ENCODE results near the gene AKNA.
A peak's percentile ranks its signal among the peaks of the same experiment; 100 is the strongest.

The AKNA gene

DNA sequence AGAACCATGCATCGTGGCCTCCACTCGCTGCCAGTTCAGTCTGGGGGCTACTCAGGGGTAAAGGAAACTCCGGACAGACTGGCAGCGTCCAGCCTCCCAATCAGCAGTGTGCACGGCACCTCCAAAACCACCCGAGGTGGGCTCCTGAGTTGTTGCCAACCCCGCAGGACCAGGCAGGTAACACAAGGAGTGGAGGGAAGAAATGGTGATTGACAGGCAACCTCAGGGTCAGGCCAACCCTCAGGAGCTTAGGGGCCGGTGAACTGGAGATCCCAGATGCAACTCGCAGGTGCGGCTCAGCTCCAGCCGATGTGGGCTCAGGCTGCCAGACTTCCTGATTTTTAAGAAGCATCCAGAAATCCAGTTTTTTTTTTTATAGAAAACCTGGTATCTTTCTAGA lies 37.3 kb upstream of the AKNA start:
- Mint-ChIP-seq H3K27me3 (peaks cover 9% of the 10 kb centered on the region), H3K27ac (no peak overlapping the region), H3K4me3 (no peak overlapping the region), H3K36me3 (ENCODE audit: low read depth) (no peaks in the 10 kb centered on the region), H3K9me3 (no peaks in the 10 kb centered on the region), H3K4me1 (ENCODE audit: low read depth) (peaks cover 5% of the 10 kb centered on the region)
- intact Hi-C loops (cut with micrococcal nuclease) = no loop called here

DNA sequence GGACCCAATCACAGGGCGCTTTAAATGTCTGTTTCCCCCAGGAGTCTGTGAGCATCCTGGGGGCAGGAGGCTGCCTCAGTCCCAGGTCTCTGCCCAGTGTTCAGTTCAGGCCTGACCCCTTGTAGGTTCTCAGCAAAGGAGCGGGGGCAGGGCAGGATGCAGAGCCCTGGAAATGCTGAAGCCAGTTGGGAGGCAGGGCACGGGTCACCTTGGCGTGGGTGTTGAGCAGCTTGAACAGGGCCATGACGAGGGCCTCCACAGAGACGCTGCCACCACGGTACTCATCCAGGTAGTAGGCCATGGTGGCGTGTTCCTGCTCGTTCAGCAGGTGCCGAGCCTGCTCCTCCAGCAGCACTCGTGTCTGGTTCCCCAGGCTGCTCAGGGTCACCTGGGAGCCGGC lies 36.3 kb upstream of the AKNA start:
- peaks cover 9% of the 10 kb centered on the region for H3K27me3 Mint-ChIP-seq
- no peak overlapping the region for H3K4me3 Mint-ChIP-seq
- no peaks in the 10 kb centered on the region for H3K36me3 Mint-ChIP-seq (ENCODE audit: low read depth)
- intact Hi-C loops (cut with micrococcal nuclease) = no loop called here
- no peaks in the 10 kb centered on the region for H3K9me3 Mint-ChIP-seq
- peaks cover 5% of the 10 kb centered on the region for H3K4me1 Mint-ChIP-seq (ENCODE audit: low read depth)
- H3K27ac Mint-ChIP-seq = no peak overlapping the region

DNA sequence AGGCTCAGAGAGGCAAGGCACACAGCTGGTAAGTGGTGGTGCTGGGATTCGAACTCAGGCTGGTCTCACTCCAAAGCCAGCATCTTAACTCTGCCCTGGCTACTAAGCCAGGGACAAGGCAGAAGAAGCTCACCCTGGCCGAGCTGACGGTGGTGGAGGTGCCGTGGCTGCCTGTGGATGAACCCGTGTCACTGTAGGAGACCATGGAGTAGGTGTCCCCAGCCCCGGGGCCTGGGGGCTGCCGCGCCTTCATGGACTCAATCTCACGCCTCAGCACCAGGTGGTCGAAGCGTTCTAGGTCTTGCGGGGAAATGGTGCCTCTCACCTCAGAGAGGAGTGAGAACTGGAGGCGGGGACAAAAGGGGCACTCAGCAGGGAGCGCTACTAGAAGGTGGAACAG lies 35.4 kb upstream of the AKNA start:
- H3K36me3 Mint-ChIP-seq (ENCODE audit: low read depth) = no peaks in the 10 kb centered on the region
- H3K27me3 Mint-ChIP-seq = peaks cover 6% of the 10 kb centered on the region
- intact Hi-C loops (cut with micrococcal nuclease) = no loop called here
- H3K4me3 Mint-ChIP-seq = no peak overlapping the region
- H3K9me3 Mint-ChIP-seq = no peaks in the 10 kb centered on the region
- H3K27ac Mint-ChIP-seq = no peak overlapping the region
- peaks cover 14% of the 10 kb centered on the region for H3K4me1 Mint-ChIP-seq (ENCODE audit: low read depth)

DNA sequence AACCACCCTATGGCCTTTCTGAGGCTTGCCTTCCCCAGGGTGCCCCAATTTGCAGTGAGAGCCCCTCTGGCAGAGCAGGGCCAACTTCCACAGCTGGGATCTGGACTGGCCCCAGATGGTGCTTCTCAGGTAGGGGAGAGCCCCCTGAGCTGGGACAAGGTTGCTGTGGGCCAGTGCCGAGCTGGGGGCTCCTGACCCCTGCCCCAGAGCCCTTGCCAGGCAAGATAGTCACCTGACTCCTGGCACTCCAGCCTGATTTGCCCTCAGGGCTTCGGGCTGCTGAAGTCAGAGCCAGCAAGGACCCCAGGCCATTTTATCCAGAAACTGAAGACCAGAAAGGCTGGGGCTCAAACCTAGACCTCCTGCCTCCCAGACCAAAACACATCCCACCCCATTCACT lies 33.4 kb upstream of the AKNA start:
- Mint-ChIP-seq H3K27me3 (peaks cover 6% of the 10 kb centered on the region), H3K4me3 (no peak overlapping the region), H3K36me3 (ENCODE audit: low read depth) (peaks cover 8% of the 10 kb centered on the region), H3K27ac (no peak overlapping the region), H3K4me1 (ENCODE audit: low read depth) (peaks cover 34% of the 10 kb centered on the region), H3K9me3 (peaks cover 12% of the 10 kb centered on the region)
- intact Hi-C loops (cut with micrococcal nuclease) = no loop called here

DNA sequence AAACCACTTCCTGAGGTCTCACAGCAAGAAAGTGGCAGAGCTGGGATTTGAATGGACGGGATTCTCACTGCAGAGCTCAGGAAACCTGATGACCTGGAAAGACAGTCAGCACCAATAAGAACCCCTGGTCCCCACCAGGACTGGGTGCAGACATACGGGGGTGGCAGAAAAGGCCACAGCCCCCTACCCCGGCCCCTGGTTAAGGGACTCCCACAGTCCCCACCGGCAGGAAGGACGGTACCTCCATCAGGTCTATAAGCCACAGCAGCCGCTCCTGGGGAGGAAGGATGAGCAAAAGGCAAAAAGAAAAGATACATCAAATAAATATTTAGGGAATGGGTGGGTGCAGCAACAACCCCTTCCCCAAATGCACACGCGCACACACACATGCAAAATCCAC lies 32.0 kb upstream of the AKNA start:
- Mint-ChIP-seq H3K9me3 (peaks cover 14% of the 10 kb centered on the region), H3K27ac (no peak overlapping the region), H3K4me3 (no peak overlapping the region), H3K4me1 (ENCODE audit: low read depth) (peaks cover 48% of the 10 kb centered on the region), H3K36me3 (ENCODE audit: low read depth) (peaks cover 9% of the 10 kb centered on the region), H3K27me3 (peaks cover 2% of the 10 kb centered on the region)
- intact Hi-C loops (cut with micrococcal nuclease) = no loop called here

DNA sequence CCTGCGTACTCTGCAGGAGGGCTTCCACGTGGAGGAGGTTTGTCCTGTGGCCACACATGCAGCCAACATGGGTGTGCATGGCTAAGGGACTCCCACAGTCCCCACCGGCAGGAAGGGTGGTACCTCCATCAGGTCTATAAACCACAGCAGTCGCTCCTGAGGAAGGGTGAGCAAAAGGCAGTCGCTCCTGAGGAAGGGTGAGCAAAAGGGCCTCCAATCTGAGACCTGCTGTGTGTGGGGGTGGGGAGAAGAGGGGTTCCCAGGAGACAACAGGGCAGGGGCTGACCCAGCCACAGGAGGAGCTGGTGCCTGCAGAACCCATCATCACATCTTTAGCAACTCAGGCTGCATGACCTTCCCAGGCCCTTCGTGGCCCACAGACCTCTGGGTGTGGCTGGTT lies 30.3 kb upstream of the AKNA start:
- no peak overlapping the region for H3K4me3 Mint-ChIP-seq
- peaks cover 9% of the 10 kb centered on the region for H3K36me3 Mint-ChIP-seq (ENCODE audit: low read depth)
- H3K27me3 Mint-ChIP-seq = peaks cover 2% of the 10 kb centered on the region
- peak overlapping the region; percentile 16 for H3K27ac Mint-ChIP-seq
- peaks cover 65% of the 10 kb centered on the region for H3K4me1 Mint-ChIP-seq (ENCODE audit: low read depth)
- intact Hi-C loops (cut with micrococcal nuclease) = no loop called here
- peaks cover 14% of the 10 kb centered on the region for H3K9me3 Mint-ChIP-seq

DNA sequence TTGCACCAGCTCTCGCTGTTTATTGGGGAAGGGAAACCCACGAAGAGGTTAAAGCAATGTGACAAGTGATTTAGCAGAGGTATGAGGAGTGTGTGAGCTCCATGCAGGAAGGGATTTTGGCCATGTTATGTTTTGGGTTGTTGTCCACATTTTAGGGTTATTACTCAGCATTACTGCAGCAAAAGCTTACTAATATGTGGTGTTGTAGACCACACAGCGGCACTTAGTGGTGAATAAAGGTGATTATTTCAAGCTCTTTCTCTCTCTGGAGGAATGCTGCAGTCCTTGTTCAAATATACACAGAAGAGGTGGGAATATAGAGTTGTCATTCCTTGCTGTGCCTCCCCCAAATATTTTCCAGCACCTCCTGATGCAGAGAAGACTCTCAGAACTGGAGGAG lies 29.7 kb upstream of the AKNA start:
- Mint-ChIP-seq H3K4me1 (ENCODE audit: low read depth) (peaks cover 69% of the 10 kb centered on the region), H3K4me3 (no peak overlapping the region)

DNA sequence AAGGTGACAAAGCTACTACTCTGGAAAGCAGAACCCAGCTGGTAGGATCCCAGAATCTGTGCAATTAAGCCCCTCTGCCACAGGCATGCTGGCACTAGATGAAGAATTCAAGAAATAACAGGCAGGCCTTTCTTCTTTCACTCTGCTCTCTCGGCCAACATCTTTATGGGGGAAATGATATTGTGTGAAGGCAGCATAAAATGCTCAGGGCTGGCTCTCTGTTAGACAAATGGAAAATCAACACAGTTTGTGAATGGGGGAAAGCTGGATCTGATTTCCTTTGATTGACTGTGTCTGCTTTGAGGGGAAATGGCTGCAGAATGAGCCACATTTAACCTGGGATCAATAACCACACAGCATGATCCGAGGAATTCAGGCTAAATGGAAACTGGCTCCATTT lies 29.1 kb upstream of the AKNA start:
- Mint-ChIP-seq H3K4me1 (ENCODE audit: low read depth) (peaks cover 73% of the 10 kb centered on the region), H3K9me3 (peaks cover 14% of the 10 kb centered on the region), H3K27ac (peak overlapping the region; percentile 47), H3K27me3 (peaks cover 2% of the 10 kb centered on the region), H3K36me3 (ENCODE audit: low read depth) (peaks cover 9% of the 10 kb centered on the region), H3K4me3 (no peak overlapping the region)
- intact Hi-C loops (cut with micrococcal nuclease) = no loop called here

More for the DNA sequence above, 29.7 kb upstream of the AKNA start:
- intact Hi-C loops (cut with micrococcal nuclease) = no loop called here
- Mint-ChIP-seq H3K36me3 (ENCODE audit: low read depth) (peaks cover 9% of the 10 kb centered on the region), H3K27ac (peak overlapping the region; percentile 16), H3K9me3 (peaks cover 14% of the 10 kb centered on the region), H3K27me3 (peaks cover 2% of the 10 kb centered on the region)

DNA sequence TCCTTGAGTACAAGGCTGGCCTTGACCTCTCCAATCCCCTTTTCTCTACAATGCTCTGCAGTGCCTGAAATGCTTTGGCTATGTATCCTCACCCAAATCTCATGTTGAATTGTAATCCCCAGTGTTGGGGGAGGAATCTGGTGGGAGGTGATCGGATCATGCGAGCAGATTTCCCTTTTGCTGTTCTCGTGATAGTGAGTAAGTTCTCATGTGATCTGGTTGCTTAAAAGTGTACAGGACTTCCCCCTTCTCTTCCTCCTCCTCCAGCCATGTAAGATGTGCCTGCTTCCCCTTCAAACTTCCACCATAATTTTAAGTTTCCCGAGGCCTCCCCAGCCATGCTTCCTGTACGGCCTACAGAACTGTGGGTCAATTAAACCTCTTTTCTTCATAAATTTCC lies 28.5 kb upstream of the AKNA start:
- Mint-ChIP-seq H3K9me3 (peaks cover 14% of the 10 kb centered on the region), H3K4me3 (no peak overlapping the region), H3K27me3 (no peaks in the 10 kb centered on the region), H3K36me3 (ENCODE audit: low read depth) (peaks cover 9% of the 10 kb centered on the region), H3K4me1 (ENCODE audit: low read depth) (peaks cover 73% of the 10 kb centered on the region), H3K27ac (peak overlapping the region; percentile 47)
- intact Hi-C loops (cut with micrococcal nuclease) = no loop called here

DNA sequence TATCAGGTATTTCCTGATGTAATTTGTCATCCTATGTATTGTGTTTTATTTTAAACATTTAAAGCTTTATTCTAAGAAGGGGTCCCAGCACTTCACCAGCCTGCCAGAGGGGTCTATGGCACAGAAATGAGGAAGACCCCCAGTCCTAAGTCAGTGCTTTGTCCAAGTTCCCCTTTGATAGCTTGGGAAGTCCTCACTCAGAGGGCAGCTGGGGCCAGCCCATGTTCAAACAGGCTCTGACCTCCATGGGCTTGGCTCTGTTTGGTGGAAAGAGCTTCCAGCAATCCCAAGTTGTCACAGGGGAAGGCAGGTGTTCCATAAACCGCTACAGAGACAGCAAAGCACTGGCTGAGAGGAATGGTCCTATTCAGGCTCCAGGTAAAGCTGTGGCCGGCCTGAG lies 26.6 kb upstream of the AKNA start:
- Mint-ChIP-seq H3K36me3 (ENCODE audit: low read depth) (peaks cover 9% of the 10 kb centered on the region), H3K27me3 (no peaks in the 10 kb centered on the region), H3K27ac (peak overlapping the region; percentile 47), H3K9me3 (peaks cover 14% of the 10 kb centered on the region), H3K4me1 (ENCODE audit: low read depth) (peaks cover 76% of the 10 kb centered on the region), H3K4me3 (no peak overlapping the region)
- intact Hi-C loops (cut with micrococcal nuclease) = no loop called here

DNA sequence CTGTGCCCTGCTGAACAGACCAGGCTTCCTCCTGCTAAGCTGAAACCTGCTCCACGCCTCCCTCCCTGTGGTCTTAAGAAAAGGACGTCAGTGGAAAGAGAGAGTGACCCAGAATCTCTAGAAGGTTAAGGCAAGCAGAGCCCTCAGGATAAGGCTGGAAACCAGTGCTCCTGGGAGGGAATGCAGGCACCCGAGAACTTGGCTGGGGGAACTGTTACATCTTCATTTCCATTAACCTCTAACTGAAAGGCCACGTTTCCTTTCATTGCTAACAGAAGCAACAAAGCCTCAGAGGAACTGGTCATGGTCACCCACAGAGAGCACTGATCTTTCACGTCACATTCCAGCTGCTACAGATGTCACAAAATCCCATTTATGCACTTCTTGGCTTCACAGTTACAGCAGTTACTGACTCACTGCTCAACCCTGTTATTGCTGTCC lies 26.1 kb upstream of the AKNA start:
- Mint-ChIP-seq H3K27me3 (no peaks in the 10 kb centered on the region), H3K27ac (peak overlapping the region; percentile 56), H3K4me3 (no peak overlapping the region), H3K9me3 (peaks cover 14% of the 10 kb centered on the region), H3K36me3 (ENCODE audit: low read depth) (peaks cover 9% of the 10 kb centered on the region), H3K4me1 (ENCODE audit: low read depth) (peaks cover 78% of the 10 kb centered on the region)
- intact Hi-C loops (cut with micrococcal nuclease) = no loop called here

DNA sequence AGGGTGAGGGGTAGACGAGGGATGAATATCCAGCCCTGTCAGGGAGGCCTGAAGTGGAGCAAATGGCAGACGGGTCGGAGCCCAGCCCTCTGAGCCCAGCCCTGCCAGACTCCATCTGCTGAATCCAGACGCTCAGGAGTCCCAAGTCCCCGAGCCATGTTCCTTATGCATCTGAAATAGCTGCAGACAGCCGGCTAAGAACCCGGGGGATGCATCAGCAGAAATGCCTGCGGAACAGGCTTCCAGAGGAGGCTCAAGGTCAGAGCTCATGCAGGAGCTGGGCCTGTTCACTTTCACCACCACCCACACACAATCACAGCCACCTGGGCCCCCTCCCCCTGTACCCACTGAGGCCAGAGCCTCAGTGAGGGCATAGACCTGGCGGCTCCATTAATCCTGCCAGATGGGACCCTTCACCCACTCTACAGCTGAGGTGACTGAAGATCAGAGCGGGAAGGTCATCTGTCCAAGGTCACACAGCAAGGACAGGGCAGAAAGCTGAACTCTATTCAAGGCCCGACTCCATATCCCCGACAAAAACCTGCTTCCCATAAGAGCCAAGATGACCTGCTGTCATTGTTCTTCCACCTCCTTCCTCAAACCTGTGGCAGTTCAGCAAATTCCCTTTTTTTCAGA lies 24.4 kb upstream of the AKNA start:
- peak overlapping the region; percentile 56 for H3K27ac Mint-ChIP-seq
- intact Hi-C loops (cut with micrococcal nuclease) = no loop called here
- peaks cover 61% of the 10 kb centered on the region for H3K4me1 Mint-ChIP-seq (ENCODE audit: low read depth)
- H3K4me3 Mint-ChIP-seq = no peak overlapping the region
- no peaks in the 10 kb centered on the region for H3K27me3 Mint-ChIP-seq
- peaks cover 9% of the 10 kb centered on the region for H3K36me3 Mint-ChIP-seq (ENCODE audit: low read depth)
- H3K9me3 Mint-ChIP-seq = peaks cover 12% of the 10 kb centered on the region

DNA sequence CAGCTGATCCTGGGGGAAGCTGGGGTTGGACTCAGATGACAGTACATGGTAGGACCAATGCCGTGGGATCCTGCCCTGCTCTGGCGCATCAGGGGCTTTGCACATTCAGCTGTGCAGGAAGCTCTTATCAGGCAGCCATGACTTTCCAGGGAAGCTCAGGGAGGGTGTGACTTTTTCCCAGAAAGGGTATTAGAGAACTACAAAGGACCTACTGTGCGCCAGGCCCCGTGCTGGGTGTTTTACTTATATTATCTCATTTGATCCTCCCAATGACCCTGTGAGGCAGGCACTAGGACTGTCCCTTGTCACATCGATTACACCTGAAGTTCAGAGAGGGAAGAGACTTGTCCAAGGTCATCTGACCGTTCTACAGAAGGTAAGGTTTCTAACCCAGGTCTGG lies 23.7 kb upstream of the AKNA start:
- intact Hi-C loops (cut with micrococcal nuclease) = no loop called here
- no peak overlapping the region for H3K4me3 Mint-ChIP-seq
- H3K27me3 Mint-ChIP-seq = no peaks in the 10 kb centered on the region
- peaks cover 4% of the 10 kb centered on the region for H3K36me3 Mint-ChIP-seq (ENCODE audit: low read depth)
- peaks cover 5% of the 10 kb centered on the region for H3K9me3 Mint-ChIP-seq
- H3K4me1 Mint-ChIP-seq (ENCODE audit: low read depth) = peaks cover 54% of the 10 kb centered on the region
- no peak overlapping the region for H3K27ac Mint-ChIP-seq

DNA sequence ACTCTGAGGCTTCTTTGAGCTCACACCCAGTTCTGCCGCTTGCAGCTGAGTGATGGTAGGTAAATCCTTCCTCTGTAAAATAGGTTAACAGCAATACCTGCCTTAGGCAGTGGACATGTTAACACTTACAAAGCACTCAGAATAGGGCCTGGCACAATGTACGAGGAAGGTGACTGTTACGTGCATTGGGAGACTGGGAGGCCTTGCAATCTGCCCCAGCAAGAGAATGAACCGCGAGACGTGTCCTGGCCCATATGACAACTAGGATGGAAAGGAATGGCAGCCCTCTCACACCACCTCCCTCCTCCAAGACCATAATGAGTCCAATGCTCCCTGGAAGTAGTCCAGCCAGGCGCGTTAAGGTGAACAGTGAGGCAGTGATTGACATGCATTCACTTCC lies 23.1 kb upstream of the AKNA start:
- H3K36me3 Mint-ChIP-seq (ENCODE audit: low read depth) = no peaks in the 10 kb centered on the region
- intact Hi-C loops (cut with micrococcal nuclease) = no loop called here
- no peaks in the 10 kb centered on the region for H3K27me3 Mint-ChIP-seq
- no peak overlapping the region for H3K4me3 Mint-ChIP-seq
- no peaks in the 10 kb centered on the region for H3K9me3 Mint-ChIP-seq
- peaks cover 48% of the 10 kb centered on the region for H3K4me1 Mint-ChIP-seq (ENCODE audit: low read depth)
- H3K27ac Mint-ChIP-seq = no peak overlapping the region

DNA sequence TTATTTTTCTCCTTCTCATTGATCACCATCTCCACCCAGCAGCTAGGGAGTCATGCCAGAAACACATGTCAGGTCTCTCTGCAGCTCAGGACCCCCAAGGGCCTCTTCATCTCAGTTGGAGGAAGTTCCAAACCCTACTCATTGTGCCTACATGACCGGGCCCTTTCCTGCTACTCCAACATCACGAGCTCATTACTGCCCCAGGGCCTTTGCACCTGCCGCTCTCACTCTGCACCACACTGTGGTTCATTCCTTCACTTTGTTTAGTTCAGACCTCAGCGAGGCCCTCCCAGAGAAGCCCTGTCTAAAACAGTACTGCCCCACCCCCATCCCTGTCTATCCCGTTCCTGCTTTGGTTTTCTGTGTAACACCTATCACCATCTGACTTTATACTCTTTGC lies 22.1 kb upstream of the AKNA start:
- no peaks in the 10 kb centered on the region for H3K9me3 Mint-ChIP-seq
- H3K4me3 Mint-ChIP-seq = no peak overlapping the region
- no peaks in the 10 kb centered on the region for H3K36me3 Mint-ChIP-seq (ENCODE audit: low read depth)
- peak overlapping the region; percentile 3 for H3K27ac Mint-ChIP-seq
- H3K4me1 Mint-ChIP-seq (ENCODE audit: low read depth) = peaks cover 45% of the 10 kb centered on the region
- no peaks in the 10 kb centered on the region for H3K27me3 Mint-ChIP-seq
- intact Hi-C loops (cut with micrococcal nuclease) = loop anchor here (5.0 to 10.0 kb wide), 2 partner anchors 77 to 605 kb away; no protein-coding TSS in a partner anchor

Measured in dendritic cell treated with granulocyte-macrophage colony-stimulating factor and Interleukin-4, amounts not matched to agents 40 ng/mL and 50 ng/mL, for 4 days (primary cell).